SK-N-SH (cell line): ENCODE measurements around the gene SIGLEC15. TPM values are rescaled to one million over a fixed set of nuclear protein-coding genes. Genes with fewer than 3 reads are reported as not detected.

Experiments
- CTCF ChIA-PET: fragments of 300-600, 350-600 bp; formaldehyde crosslinking; extraction: SDS; loops from one replicate; lab custom pipeline; 2021; lab: Yijun Ruan, JAX
- POLR2A ChIA-PET: fragments of 350-600 bp; sonication (Branson Sonifier 250); formaldehyde crosslinking; extraction: SDS; loops from one replicate; lab custom pipeline; 2020; ENCODE audit warnings: antibody characterized with exemption, inconsistent platforms; lab: Yijun Ruan, JAX
- DNase-seq: peaks from one replicate; pipeline ENCODE4 v3.0.0; 2012
- H2AFZ ChIP-seq: fragments of 200-600 bp; sonication (generic); 2 replicates; pipeline ENCODE4 v1.8.1; 2016; ENCODE audit warnings: antibody characterized with exemption, mild to moderate bottlenecking, low read depth
- H3F3A ChIP-seq: fragments of 200-600 bp; sonication (generic); replicated peaks from 2 replicates; pipeline ENCODE3; 2016; ENCODE audit warnings: antibody characterized with exemption, mild to moderate bottlenecking; ENCODE audit not compliant: insufficient read depth
- H3K27ac ChIP-seq, 2 experiments: fragments of 200-500 bp in 1 of 2; fragments of 200-600 bp in 1 of 2; sonication (Bioruptor generic) in 1 of 2; sonication (generic), shearing (Covaris generic) in 1 of 2; 2 replicates each; pipeline versions ENCODE4 v1.5.1 to v1.6.1; 2014 to 2016; ENCODE audit warnings: low read depth in 2 of 2, inconsistent platforms in 1 of 2, low read length in 1 of 2, mild to moderate bottlenecking in 1 of 2, mixed read lengths in 1 of 2
- H3K27me3 ChIP-seq: fragments of 200-600 bp; sonication (generic), shearing (Covaris generic); 2 replicates; pipeline ENCODE4 v1.6.1; 2016; ENCODE audit warnings: mixed run types; ENCODE audit not compliant: insufficient read depth
- H3K36me3 ChIP-seq, 2 experiments: fragments of 200-500 bp in 1 of 2; fragments of 200-600 bp in 1 of 2; sonication (Bioruptor generic) in 1 of 2; sonication (generic) in 1 of 2; replicated peaks in 1 of 2; 2 replicates each; pipeline versions ENCODE3 to v1.5.1; 2014 to 2016; ENCODE audit warnings: low read length in 1 of 2, mild to moderate bottlenecking in 1 of 2; ENCODE audit not compliant: insufficient read depth in 2 of 2, control insufficient read depth in 1 of 2
- H3K4me1 ChIP-seq, 2 experiments: fragments of 200-500 bp in 1 of 2; fragments of 200-600 bp in 1 of 2; sonication (Bioruptor generic) in 1 of 2; sonication (generic), shearing (Covaris generic) in 1 of 2; 2 replicates each; pipeline versions ENCODE4 v1.5.1 to v1.6.1; 2014 to 2016; ENCODE audit warnings: low read depth in 1 of 2, low read length in 1 of 2, mixed run types in 1 of 2; ENCODE audit not compliant: insufficient read depth in 2 of 2, control insufficient read depth in 1 of 2
- H3K4me2 ChIP-seq: fragments of 200-600 bp; sonication (generic), shearing (Covaris generic); 2 replicates; pipeline ENCODE4 v1.6.1; 2017; ENCODE audit warnings: mixed run types
- H3K4me3 ChIP-seq, 2 experiments: fragments of 200-500 bp in 1 of 2; fragments of 200-600 bp in 1 of 2; sonication (Bioruptor generic) in 1 of 2; sonication (generic), shearing (Covaris generic) in 1 of 2; 2 replicates each; pipeline versions ENCODE4 v1.5.1 to v1.8.1; 2014 to 2016; ENCODE audit warnings: low read depth in 2 of 2, inconsistent platforms in 1 of 2, low read length in 1 of 2, mild to moderate bottlenecking in 1 of 2, mixed read lengths in 1 of 2, moderate library complexity in 1 of 2
- H3K79me2 ChIP-seq: fragments of 200-600 bp; sonication (generic); 2 replicates; pipeline ENCODE4 v1.8.1; 2017; ENCODE audit warnings: mild to moderate bottlenecking; ENCODE audit not compliant: insufficient read depth
- H3K9ac ChIP-seq: fragments of 200-600 bp; sonication (generic); 2 replicates; pipeline ENCODE4 v1.6.1; 2017; ENCODE audit warnings: mixed run types
- H3K9me2 ChIP-seq: fragments of 200-600 bp; sonication (generic); 2 replicates; pipeline ENCODE4 v1.6.1; 2017; ENCODE audit warnings: mixed run types
- H3K9me3 ChIP-seq: fragments of 200-600 bp; sonication (generic); 2 replicates; pipeline ENCODE4 v1.6.1; 2017; ENCODE audit warnings: mixed run types, mild to moderate bottlenecking, moderate library complexity
- H4K20me1 ChIP-seq: fragments of 200-600 bp; sonication (generic); 2 replicates; pipeline ENCODE4 v1.6.1; 2017; ENCODE audit warnings: mild to moderate bottlenecking, mixed run types; ENCODE audit not compliant: insufficient read depth
- EP300 ChIP-seq, 2 experiments: IDR thresholded peaks; 2 replicates each; pipeline versions ENCODE4 v1.4.0 to v1.6.1; 2012; ENCODE audit warnings: borderline replicate concordance in 1 of 2, low read depth in 1 of 2, low read length in 1 of 2
- EZH2phosphoT487 ChIP-seq: fragments of 200-600 bp; sonication (generic); IDR thresholded peaks from 2 replicates; pipeline ENCODE4 v1.6.1; 2017; ENCODE audit warnings: low read depth, mixed run types, mild to moderate bottlenecking, antibody characterized with exemption, moderate library complexity, borderline replicate concordance
- GATA2 ChIP-seq: sonication (generic); formaldehyde crosslinking; IDR thresholded peaks from 2 replicates; pipeline ENCODE4 v1.5.0; 2020; ENCODE audit warnings: mild to moderate bottlenecking, missing genetic modification reagents
- NFIC ChIP-seq: IDR thresholded peaks from 2 replicates; pipeline ENCODE4 v1.4.0; 2012; ENCODE audit warnings: borderline replicate concordance
- NRF1 ChIP-seq: IDR thresholded peaks from 2 replicates; pipeline ENCODE4 v1.6.1; 2012; ENCODE audit warnings: low read depth, mild to moderate bottlenecking, low read length
- PBX3 ChIP-seq: IDR thresholded peaks from 2 replicates; pipeline ENCODE4; 2012
- POLR2AphosphoS5 ChIP-seq: IDR thresholded peaks from 2 replicates; pipeline ENCODE4 v1.6.1; 2012; ENCODE audit warnings: low read depth, low read length
- RCOR1 ChIP-seq: fragments of 150-350 bp; IDR thresholded peaks from 2 replicates; pipeline ENCODE4 v1.6.1; 2017; ENCODE audit warnings: antibody characterized with exemption, low read length
- REST ChIP-seq: IDR thresholded peaks from 2 replicates; pipeline ENCODE4 v1.6.1; 2012; ENCODE audit warnings: mild to moderate bottlenecking, low read depth, low read length, moderate library complexity
- RXRA ChIP-seq: IDR thresholded peaks from 2 replicates; pipeline ENCODE4 v1.4.0; 2012; ENCODE audit warnings: low read depth, mild to moderate bottlenecking, borderline replicate concordance
- SIN3A ChIP-seq: IDR thresholded peaks from 2 replicates; pipeline ENCODE4 v1.6.1; 2012; ENCODE audit warnings: low read depth, mild to moderate bottlenecking, low read length, moderate library complexity, borderline replicate concordance
- SMC3 ChIP-seq: IDR thresholded peaks from 2 replicates; pipeline ENCODE4 v1.6.1; 2012; ENCODE audit warnings: low read depth, low read length, improper control_type of control experiment
- TCF12 ChIP-seq: IDR thresholded peaks from 2 replicates; pipeline ENCODE4 v1.4.0; 2012
- YY1 ChIP-seq: IDR thresholded peaks from 2 replicates; pipeline ENCODE4 v1.4.0; 2012; ENCODE audit warnings: low read depth, mild to moderate bottlenecking
- WGBS: methylation state at CpG from one replicate; pipeline ENCODE4 v1.1.6; 2017; ENCODE audit warnings: low lambda C conversion rate; 5-methylcytosine and 5-hydroxymethylcytosine counted together
- polyA plus RNA-seq, 3 experiments: library from polyadenylated mRNA; depleted of rRNA; stranded (reverse); fragments of >200 nt; gene quantifications; 2 replicates each; pipeline ENCODE4 v1.2.3, GENCODE V29; 2012

Gene SIGLEC15
- polyA plus RNA-seq, 1 of the 3 experiments (the other 2 are of a cell fraction) = 0.10 TPM

- H3K79me2 ChIP-seq = peaks cover 9% of the 10 kb centered on the region
- no peak overlapping the region for H2AFZ ChIP-seq
- H3K9me3 ChIP-seq = no peaks in the 10 kb centered on the region
- no peak overlapping the region for H3K9ac ChIP-seq
- no peak overlapping the region for H3K27ac ChIP-seq
- TF ChIP-seq GATA2 (CRISPR knock-in tag) (no peak), SIN3A (no peak), RCOR1 (no peak), NFIC (no peak), REST (no peak), TCF12 (no peak), NRF1 (no peak), PBX3 (no peak), POLR2AphosphoS5 (no peak), RXRA (no peak), SMC3 (no peak), EZH2phosphoT487 (no peak), YY1 (no peak), EP300 (IDR thresholded peaks at IDR 0.05; ENCODE audit: borderline replicate concordance in 1 of 2, low read depth in 1 of 2, low read length in 1 of 2) (no peak)
- ChIA-PET POLR2A (no interaction called here), CTCF (interaction anchor here (1.9 to 6.4 kb wide), 4 partner anchors 154 to 212 kb away, joined by 9 to 73 read pairs (median 52); partner anchors contain the start of gene SLC14A1)
- H3F3A ChIP-seq = peaks cover 3% of the 10 kb centered on the region
- WGBS = 97% methylated on average over 3 of the region's 3 CpGs
- H4K20me1 ChIP-seq = no peaks in the 10 kb centered on the region
- H3K4me1 ChIP-seq = no peaks in the 10 kb centered on the region; a peak in 1 of 4 replicates
- H3K9me2 ChIP-seq = no peaks in the 10 kb centered on the region
- H3K4me3 ChIP-seq = no peak overlapping the region
- no peaks in the 10 kb centered on the region for H3K27me3 ChIP-seq
- H3K4me2 ChIP-seq = no peak overlapping the region
- H3K36me3 ChIP-seq = peaks cover 61 to 83% of the 10 kb centered on the region in 2 experiments
- DNase-seq = no peak
Observed at GRCh38 chr18:45877403-45877802, 51.9 kb downstream of the SIGLEC15 start.
